Measurements from ENCODE around the gene ITFG2.

Gene ITFG2

DNA sequence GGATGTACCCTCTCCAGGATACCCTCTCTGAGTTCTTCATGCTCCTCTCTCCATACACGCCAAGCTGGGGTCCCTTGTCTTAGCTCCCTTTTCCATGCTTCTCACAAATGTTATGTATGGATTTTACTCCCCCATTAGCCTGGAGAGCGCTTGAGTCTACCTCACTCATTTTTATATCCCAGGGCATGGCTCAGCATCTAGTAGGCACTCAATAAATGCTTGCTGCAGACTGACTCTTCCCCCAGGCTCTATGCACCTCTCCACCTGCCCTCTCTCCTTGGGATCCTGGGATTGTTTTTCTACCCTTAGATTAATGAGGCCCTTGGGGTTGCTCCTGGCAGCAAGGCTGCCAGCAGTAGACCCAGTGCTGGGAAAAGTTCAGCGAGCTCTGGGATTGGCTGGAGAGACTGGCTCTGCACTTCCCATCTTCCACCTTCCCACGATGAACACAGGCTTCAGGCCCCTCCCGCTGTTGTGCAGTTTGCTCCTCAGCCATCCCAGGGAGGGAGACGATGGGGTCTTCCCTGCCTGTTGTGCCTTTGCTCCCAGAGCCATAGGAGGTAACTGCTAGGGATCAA, 20.2 kb downstream of the ITFG2 start:
- DNase-seq (ENCODE audit: low spot score) = no peak

DNA sequence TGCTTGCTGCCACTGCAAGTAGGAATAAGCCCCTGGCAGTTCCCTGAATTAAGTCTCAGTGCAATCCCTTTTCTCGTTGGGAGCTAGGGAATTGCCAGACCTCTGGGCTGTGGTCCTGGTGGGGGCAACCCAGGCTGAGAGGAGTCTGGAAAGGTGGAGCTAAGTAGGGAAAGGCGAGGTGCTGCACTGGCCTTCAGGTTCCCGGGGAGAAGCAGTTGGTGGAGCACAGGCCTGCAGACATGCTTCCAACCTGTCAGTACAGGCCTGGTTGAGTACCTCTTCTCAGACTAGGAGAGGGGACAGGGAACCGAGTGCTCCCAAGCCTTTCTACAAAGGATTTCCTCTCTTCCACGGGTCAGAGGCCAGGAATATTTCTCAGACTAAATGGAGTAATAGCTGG, 20.9 kb downstream of the ITFG2 start:
- no peak for DNase-seq (ENCODE audit: low spot score)

- no peak for DNase-seq (ENCODE audit: low spot score)
These were observed 21.3 kb downstream of the ITFG2 start for GRCh38 chr12:2833810-2834209.

DNA sequence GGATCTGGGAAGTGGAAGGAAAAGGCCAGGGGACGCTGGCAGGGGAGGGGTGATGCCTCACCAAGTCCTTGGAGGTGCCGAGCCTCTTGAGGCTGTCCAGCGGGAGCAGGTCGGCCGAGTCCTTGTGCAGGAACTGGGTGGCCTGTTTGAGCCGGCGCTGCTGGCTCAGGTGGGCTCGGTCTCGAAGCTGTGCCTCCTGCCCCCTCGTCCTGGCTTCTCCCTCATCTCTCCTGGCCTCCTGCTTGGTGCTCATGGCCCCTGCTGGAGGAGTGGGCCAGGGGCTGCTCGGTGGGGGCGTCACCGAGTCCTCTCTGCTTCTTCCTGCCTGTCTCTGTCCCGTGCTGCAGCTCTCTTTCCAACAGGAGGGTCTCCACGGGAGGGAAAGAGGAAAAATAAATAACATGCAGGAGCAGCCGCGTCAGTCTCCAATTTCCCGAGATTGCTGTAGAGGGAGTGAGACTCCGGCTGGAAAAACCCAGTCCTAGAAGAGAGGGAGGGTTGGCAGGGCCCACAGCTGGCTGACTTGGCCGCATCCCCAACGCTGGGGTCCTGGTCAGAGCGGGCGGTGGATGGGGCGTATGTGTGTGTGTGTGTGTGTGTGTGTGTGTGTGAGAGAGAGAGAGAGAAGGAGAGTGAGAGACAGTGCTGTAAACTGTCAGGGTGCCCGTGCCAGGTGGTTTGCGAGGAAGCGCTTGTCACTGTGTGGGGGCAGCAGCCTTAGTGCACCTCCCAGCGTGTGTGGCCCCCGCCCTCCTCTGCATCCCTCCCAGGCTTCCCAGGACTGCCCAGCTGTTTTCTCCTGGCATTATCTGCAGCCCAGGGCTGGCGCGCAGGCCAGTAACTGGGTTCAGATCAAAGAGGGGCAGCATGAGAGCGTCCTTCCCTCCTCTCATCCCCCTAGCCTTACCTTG, 22.4 kb downstream of the ITFG2 start, which contains the start of gene NRIP2:
TSS of gene NRIP2 (minus strand) at position 455 of the 911 bp plus-strand sequence. CDS start at position 403, 52 bp downstream.
- no peak for DNase-seq (ENCODE audit: low spot score)

- DNase-seq (ENCODE audit: low spot score) = no peak
These were observed 23.4 kb downstream of the ITFG2 start for GRCh38 chr12:2835691-2836403.

DNA sequence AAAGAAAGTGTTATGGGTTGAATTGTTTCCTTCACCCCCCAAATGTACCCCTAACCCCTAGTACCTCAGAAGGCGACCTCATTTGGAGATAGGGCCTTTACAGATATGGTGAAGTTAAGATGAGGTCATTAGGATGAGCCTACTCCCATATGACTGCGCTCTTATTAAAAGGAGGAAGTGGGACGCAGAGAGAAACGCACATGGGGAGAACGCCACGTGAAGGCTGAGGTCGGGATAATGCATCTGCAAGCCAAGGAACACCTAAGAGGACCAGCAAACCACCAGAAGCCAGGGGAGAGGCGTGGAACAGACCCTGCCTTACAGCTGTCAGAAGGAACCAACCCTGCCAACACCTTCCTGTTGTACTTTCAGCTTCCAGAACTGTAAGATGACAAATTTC, 24.1 kb downstream of the ITFG2 start:
- no peak for DNase-seq (ENCODE audit: low spot score)

DNA sequence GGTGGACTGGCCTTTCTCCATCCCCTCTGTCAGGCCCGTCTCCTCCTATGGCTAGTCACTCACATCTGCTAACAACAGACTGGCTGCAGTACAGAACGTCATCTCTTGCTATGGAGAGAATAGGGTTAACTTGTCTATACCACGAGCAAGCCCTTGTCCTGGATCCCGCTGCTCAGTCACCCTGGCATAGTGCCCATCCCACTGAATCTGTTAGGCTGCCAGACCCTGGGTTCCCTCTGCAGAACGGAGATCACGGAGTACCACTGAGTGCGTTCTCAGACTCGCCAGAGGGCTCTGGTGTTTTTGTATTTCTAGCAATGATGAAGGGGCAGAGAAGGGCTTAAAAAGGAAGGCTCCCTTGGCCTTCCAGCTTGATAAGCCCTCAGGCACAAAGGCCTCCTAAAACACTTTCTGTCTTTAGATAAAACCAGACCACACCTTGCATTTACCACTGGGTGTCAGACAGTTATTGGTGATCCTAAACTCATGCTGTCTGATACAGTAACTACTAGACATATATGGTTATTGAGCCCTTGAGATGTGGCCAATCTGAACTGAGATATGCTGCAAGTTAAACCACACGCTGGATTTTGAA, 28.7 kb downstream of the ITFG2 start:
- DNase-seq (ENCODE audit: low spot score) = no peak

- DNase-seq (ENCODE audit: low spot score) = no peak
These were observed 30.5 kb downstream of the ITFG2 start for GRCh38 chr12:2842948-2843347.

DNA sequence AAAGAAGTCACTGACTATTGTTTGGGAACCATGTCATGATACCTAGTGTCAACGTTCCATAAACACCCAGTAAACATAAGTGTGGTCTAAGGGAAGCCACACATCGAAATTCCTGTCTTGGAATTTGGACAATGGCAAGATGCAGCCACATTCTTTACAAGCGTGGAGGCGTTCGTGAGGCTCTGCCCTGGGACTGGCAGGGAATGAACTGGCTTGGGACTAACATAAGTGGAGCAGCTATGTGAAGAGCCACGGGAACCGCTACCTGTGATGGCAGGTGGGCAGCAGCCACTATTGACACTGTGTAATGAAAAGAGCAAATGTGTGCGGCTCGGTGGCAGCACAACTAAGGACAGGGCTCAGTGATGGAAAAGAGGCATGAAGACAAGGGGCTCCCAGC, 32.3 kb downstream of the ITFG2 start:
- DNase-seq (ENCODE audit: low spot score) = no peak

DNA sequence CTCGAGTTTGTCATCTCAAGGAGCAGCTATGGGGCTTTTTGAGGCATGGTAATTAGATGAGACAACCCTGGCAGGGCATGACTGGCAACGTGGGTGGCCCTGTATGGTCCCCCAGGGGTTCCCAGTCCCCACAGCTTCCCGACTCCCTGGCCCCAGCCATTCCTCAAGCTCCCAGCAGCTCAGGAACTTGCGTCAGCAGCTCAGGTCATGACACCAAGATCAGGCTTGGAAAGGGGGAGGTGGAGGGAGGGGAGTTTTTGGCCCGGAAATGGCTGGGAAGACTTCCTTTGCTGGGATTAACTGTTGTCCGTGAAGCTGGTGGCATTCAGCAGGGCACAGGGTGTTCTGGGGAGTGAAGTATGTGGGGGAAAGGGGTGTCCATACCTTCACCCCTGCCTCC, 32.8 kb downstream of the ITFG2 start:
- no peak for DNase-seq (ENCODE audit: low spot score)

DNA sequence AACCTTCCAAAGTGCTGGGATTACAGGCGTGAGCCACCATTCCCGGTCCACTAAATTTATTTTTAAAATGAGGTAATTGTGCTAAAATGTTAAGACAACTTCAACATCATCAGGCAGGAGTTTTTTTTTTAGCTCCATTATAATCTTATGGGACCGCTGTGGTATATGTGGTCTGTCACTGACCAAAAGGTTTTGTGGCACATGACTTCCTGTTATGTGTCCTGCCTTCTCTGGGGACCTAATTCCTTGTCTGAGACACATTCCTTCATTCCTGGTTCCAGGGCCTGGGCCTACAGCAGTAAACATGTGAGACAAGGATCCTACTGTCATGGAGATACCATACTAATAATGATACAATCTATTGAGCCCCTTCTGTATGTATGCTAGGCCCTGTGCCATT, 39.5 kb downstream of the ITFG2 start:
- DNase-seq (ENCODE audit: low spot score) = no peak

- DNase-seq (ENCODE audit: low spot score) = peak; percentile 33
These were observed 41.2 kb downstream of the ITFG2 start for GRCh38 chr12:2853626-2854025.

GRCh38 chr12:2854669-2855453, 42.4 kb downstream of the ITFG2 start:
- DNase-seq (ENCODE audit: low spot score) = no peak

DNA sequence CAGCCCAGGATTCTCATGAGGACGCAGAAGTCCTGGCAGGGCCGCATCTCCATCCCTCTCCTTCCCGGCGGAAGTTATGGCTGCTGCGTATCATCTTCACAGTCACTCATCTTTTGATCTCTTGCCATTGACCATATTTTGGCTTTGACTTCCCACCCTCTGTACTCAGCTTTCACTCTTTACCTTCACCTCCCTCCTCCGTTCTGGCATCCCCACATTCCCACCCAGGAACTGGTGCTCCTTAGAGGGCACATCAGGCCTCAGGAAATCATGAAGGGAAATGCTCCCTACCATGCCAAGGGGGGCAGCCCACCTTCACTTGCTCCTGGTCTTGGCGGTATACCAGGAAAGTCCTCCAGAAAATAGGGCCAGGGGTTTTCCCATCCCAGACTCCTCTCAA, 43.1 kb downstream of the ITFG2 start:
- no peak for DNase-seq (ENCODE audit: low spot score)

DNA sequence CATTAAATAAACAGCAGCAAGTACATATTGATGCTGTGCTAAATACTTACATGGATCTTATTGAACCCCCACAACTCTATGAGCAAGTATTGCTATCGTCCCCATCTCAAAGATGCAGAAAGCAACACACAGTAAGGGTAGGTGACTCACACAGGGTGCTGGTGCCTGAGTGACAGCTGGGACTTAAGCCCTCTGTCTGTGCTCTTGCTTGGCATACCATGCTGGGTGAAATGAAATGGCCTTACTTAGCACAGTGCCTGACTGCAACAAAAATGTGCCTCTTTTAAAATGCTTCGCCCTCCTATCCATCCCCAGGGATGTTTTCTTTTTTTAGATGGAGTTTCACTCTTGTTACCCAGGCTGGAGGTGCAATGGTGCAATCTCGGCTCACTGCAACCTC, 43.6 kb downstream of the ITFG2 start:
- DNase-seq (ENCODE audit: low spot score) = no peak

DNA sequence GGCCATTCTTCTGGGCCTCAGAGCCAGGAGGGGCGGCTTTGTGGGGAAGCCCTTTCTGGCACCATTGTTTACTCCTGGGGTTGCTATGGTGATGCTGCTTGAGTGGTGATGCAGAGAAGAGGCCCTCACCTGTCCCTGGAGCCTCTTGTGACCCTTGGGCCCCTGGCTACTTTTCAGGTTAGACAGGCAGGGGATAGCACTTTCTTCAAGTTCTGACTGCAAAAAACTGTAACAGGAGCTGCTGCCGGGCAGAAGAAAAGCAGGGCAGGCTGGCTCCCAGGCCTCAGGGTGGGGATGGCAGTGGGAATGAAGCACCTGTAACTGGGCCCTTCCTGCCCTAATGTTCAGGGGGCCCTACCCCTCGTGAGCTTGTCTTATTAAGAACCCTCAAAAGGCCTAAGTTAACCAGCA, 44.6 kb downstream of the ITFG2 start, which contains the start of gene TEX52:
TSS of gene TEX52 (minus strand) at position 19 of the 411 bp plus-strand sequence. CDS start at position 6, 13 bp downstream.
- no peak for DNase-seq (ENCODE audit: low spot score)

DNA sequence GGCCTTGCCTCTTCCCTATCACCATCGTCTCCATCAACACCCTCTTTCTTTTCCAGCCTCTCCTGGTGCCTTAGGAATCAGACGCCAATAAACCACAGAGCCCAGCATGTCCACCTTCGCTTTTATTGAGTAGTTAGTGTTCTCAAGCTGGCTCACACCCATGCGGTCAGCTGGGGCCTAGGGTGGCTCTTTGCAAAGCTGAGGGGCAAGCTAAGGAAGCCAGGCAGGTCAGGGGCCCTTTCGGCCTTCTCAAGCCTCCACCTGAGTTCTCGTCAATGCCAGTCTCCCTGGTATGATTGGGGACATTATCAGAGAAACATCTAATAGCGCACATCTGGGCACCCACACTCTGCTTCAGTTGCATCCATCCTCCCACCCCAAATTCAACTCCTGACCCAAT, 45.1 kb downstream of the ITFG2 start:
- no peak for DNase-seq (ENCODE audit: low spot score)

- no peak for DNase-seq (ENCODE audit: low spot score)
These were observed 45.9 kb downstream of the ITFG2 start for GRCh38 chr12:2858334-2858733.

DNA sequence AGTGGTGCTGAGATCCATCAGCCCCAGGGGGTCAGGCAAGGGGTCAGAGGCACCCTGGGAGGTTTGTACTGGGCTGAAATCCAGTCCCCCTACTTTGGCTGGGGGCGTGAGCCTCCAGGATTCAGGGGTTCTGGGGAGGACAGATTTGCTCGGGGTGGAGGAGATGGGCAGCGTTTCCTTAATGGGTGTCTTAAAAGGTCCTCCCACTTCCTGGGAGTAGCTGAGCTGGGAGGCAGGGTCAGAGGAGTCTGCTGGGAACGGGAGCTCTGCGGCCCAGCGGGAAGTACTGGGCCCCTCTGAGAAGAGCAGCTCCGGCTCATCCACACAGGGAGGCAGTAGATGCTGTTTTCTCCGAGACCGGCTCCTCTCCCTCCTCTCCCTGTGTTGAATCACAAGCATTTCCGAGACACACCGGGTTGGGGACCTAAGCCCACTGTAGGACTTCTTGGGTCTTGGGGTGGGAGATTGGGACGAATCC, 46.5 kb downstream of the ITFG2 start:
- DNase-seq (ENCODE audit: low spot score) = no peak

DNA sequence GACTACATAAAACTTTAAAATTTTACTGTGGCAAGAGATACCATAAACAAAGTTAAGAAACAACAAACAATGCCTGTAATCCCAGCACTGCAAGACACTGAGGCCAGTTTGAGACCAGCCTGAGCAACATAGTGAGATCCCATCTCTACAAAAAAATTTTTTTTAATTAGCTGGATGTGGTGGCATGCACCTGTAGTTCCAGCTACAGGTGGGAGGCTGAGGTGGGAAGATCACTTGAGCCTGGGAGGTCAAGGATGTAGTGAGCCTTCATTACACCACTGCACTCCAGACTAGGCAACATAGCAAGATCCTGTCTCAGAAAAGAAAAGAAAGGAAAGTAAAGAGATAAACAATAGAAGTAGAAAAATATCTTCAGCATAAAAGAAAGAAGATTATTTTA, 47.7 kb downstream of the ITFG2 start:
- DNase-seq (ENCODE audit: low spot score) = no peak

- no peak for DNase-seq (ENCODE audit: low spot score)
These were observed 50.4 kb downstream of the ITFG2 start for GRCh38 chr12:2862876-2863275.

All from CD4-positive, alpha-beta T cell treated with Interleukin-2 at 100 ng/mL for 4 hours (primary cell).